Measurements from ENCODE around the gene ERAS. TPM values are rescaled to one million over a fixed set of nuclear protein-coding genes. Genes with fewer than 3 reads are reported as not detected.
A peak's percentile ranks its signal among the peaks of the same experiment; 100 is the strongest.

Gene ERAS
- total RNA-seq, 1 experiment from 2014 or later: 0.23 TPM

DNA sequence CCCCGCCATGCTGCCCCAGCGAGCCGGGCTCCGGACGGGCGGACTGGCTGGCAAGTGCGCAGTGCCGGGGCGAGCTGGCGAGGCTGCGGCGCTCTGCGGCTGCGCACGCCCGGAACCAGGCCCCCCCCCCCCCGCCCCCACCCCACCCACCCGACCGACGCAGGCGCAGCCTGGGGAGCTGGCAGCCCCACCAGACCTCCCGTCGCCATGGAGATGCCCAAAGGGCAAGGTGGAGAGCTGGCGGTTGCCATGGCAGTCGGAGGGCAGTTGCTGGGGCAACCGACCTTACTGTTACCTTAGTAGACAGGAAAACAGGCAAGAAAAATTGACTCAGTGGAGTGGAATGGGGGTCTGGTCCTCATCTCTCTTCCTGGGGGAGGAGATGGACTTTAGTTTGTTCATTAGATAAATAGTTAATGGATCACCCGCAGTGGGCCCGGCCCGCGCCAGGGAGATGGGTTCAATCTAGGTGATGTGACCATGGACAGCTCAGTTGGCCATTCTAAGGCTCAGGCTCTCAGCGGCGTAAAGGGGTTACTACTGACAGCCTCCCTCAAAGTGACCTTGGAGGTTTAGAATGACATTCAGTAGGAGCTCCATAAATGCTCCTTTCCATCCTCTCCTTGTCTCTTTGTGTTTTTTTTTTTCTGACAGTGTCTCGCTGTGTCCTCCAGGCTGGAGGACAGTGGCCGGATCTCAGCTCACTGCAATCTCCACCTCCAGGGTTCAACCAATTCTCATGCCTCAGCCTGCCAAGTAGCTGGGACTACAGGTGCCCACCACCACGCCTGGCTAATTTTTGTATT, 9.4 kb downstream of the ERAS start, which contains the start of gene PCSK1N:
Gene PCSK1N, minus strand, starts transcription at position 87 of the 806 bp plus-strand sequence. Its CDS starts 78 bp downstream, at position 9.
- no peaks in the 10 kb centered on the region for H3K36me3 ChIP-seq (ENCODE audit: control insufficient read depth, insufficient read depth, low read length)
- TF ChIP-seq POLR2AphosphoS5 (IDR thresholded peaks at IDR 0.05; ENCODE audit: low read depth, low read length): no peak
- TF ChIP-seq, protein P1, sequence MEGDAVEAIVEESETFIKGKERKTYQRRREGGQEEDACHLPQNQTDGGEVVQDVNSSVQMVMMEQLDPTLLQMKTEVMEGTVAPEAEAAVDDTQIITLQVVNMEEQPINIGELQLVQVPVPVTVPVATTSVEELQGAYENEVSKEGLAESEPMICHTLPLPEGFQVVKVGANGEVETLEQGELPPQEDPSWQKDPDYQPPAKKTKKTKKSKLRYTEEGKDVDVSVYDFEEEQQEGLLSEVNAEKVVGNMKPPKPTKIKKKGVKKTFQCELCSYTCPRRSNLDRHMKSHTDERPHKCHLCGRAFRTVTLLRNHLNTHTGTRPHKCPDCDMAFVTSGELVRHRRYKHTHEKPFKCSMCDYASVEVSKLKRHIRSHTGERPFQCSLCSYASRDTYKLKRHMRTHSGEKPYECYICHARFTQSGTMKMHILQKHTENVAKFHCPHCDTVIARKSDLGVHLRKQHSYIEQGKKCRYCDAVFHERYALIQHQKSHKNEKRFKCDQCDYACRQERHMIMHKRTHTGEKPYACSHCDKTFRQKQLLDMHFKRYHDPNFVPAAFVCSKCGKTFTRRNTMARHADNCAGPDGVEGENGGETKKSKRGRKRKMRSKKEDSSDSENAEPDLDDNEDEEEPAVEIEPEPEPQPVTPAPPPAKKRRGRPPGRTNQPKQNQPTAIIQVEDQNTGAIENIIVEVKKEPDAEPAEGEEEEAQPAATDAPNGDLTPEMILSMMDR (IDR thresholded peaks at IDR 0.05): no peak
- TF ChIP-seq SIN3A (IDR thresholded peaks at IDR 0.05; ENCODE audit: borderline replicate concordance, insufficient read depth, low read depth, low read length): no peak
- TF ChIP-seq, protein P2, sequence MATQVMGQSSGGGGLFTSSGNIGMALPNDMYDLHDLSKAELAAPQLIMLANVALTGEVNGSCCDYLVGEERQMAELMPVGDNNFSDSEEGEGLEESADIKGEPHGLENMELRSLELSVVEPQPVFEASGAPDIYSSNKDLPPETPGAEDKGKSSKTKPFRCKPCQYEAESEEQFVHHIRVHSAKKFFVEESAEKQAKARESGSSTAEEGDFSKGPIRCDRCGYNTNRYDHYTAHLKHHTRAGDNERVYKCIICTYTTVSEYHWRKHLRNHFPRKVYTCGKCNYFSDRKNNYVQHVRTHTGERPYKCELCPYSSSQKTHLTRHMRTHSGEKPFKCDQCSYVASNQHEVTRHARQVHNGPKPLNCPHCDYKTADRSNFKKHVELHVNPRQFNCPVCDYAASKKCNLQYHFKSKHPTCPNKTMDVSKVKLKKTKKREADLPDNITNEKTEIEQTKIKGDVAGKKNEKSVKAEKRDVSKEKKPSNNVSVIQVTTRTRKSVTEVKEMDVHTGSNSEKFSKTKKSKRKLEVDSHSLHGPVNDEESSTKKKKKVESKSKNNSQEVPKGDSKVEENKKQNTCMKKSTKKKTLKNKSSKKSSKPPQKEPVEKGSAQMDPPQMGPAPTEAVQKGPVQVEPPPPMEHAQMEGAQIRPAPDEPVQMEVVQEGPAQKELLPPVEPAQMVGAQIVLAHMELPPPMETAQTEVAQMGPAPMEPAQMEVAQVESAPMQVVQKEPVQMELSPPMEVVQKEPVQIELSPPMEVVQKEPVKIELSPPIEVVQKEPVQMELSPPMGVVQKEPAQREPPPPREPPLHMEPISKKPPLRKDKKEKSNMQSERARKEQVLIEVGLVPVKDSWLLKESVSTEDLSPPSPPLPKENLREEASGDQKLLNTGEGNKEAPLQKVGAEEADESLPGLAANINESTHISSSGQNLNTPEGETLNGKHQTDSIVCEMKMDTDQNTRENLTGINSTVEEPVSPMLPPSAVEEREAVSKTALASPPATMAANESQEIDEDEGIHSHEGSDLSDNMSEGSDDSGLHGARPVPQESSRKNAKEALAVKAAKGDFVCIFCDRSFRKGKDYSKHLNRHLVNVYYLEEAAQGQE (IDR thresholded peaks at IDR 0.05; ENCODE audit: insufficient read depth in 1 of 2, low read depth in 2 of 2, low read length in 1 of 2): peak; percentile 31 to 67; a peak in 3 of 4 replicates
- no peak for TF ChIP-seq TCF7L2 (IDR thresholded peaks at IDR 0.05; ENCODE audit: low read depth, low read length)
- no TSS peak for BruUV-seq (replicated peaks)
- ChIA-PET CTCF (interaction anchor here (0.7 kb wide), 1 partner anchor 181 kb away, joined by 3 read pairs; no protein-coding TSS in a partner anchor), POLR2A (no interaction called here)
- H3K9me3 ChIP-seq (ENCODE audit: control insufficient read depth, insufficient read depth, low read depth, low read length): no peaks in the 10 kb centered on the region
- intact Hi-C loops (cut with micrococcal nuclease; ENCODE audit: unreplicated experiment): no loop called here
- H3K4me1 ChIP-seq (ENCODE audit: control insufficient read depth, insufficient read depth, low read length): no peaks in the 10 kb centered on the region
- DNase-seq (ENCODE audit: low read depth, low spot score) (no peak), ATAC-seq (peak; percentile 75)
- in situ Hi-C loops (cut with HindIII; ENCODE audit: low pct_unique_long_range_greater_than_20kb, low sequenced_read_pairs): no loop called here
- H3K4me3 ChIP-seq (ENCODE audit: low read depth in 2 of 2, low read length in 2 of 2): peak within 1 kb of the TSS; percentile 51 to 54
- no peaks in the 10 kb centered on the region for H3K27me3 ChIP-seq (ENCODE audit: control insufficient read depth, insufficient read depth, low read length)
- H3K27ac ChIP-seq (ENCODE audit: low read length): no peak within 1 kb of the TSS

DNA sequence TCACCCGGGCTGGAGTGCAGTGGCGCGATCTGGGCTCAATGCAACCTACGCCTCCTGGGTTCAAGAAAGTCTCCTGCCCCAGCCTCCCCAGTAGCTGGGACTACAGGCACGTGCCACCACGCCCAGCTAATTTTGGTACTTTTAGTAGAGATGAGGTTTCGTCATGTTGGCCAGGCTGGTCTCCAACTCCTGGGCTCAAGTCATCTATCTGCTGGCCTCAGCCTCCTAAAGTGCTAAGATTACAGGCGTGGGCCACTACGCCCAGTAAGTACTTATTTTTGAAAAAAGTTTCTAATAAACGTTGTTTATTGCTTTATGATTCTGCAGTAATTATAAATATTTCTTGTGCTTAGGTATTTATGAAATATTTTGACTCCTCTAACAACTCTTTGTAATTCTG, 13.4 kb downstream of the ERAS start:
- H3K27ac ChIP-seq (ENCODE audit: low read length): no peak overlapping the region
- intact Hi-C loops (cut with micrococcal nuclease; ENCODE audit: unreplicated experiment): no loop called here
- no peaks in the 10 kb centered on the region for H3K36me3 ChIP-seq (ENCODE audit: control insufficient read depth, insufficient read depth, low read length)
- DNase-seq (ENCODE audit: low read depth, low spot score): no peak
- H3K27me3 ChIP-seq (ENCODE audit: control insufficient read depth, insufficient read depth, low read length): no peaks in the 10 kb centered on the region
- BruUV-seq (replicated peaks): no TSS peak
- ChIA-PET CTCF (no interaction called here), POLR2A (no interaction called here)
- in situ Hi-C loops (cut with HindIII; ENCODE audit: low pct_unique_long_range_greater_than_20kb, low sequenced_read_pairs): no loop called here
- no peak for TF ChIP-seq SIN3A (IDR thresholded peaks at IDR 0.05; ENCODE audit: borderline replicate concordance, insufficient read depth, low read depth, low read length)
- TF ChIP-seq, protein P1 (IDR thresholded peaks at IDR 0.05): no peak
- TF ChIP-seq POLR2AphosphoS5 (IDR thresholded peaks at IDR 0.05; ENCODE audit: low read depth, low read length): no peak
- TF ChIP-seq TCF7L2 (IDR thresholded peaks at IDR 0.05; ENCODE audit: low read depth, low read length): no peak
- TF ChIP-seq, protein P2 (IDR thresholded peaks at IDR 0.05; ENCODE audit: insufficient read depth in 1 of 2, low read depth in 2 of 2, low read length in 1 of 2): no peak
- no peaks in the 10 kb centered on the region for H3K4me1 ChIP-seq (ENCODE audit: control insufficient read depth, insufficient read depth, low read length)
- ATAC-seq: no peak
- H3K4me3 ChIP-seq (ENCODE audit: low read depth in 2 of 2, low read length in 2 of 2): no peak overlapping the region
- no peaks in the 10 kb centered on the region for H3K9me3 ChIP-seq (ENCODE audit: control insufficient read depth, insufficient read depth, low read depth, low read length)

All from Panc1 (cell line).